Keratinocyte (primary cell): ENCODE results near the gene CHAF1B. TPM values are rescaled to one million over a fixed set of nuclear protein-coding genes. Genes with fewer than 3 reads are reported as not detected.
"Not testable (repeated sequence)": the region's sequence is repeated elsewhere in the genome, so short reads cannot be mapped to it uniquely, and the experiment has no call there.

ENCODE experiments used
- DNase-seq: peaks from one replicate; pipeline ENCODE4 v3.0.0-alpha.2; 2011; ENCODE audit warnings: low read depth, missing footprints, low spot score
- FAIRE-seq: peaks from 2 replicates; lab custom pipeline; 2011; peaks lifted over from hg19 to GRCh38; lab: Jason Lieb, UNC
- H2AFZ ChIP-seq: 2 replicates; pipeline ENCODE4 v1.6.0; 2012; ENCODE audit warnings: low read length, control low read depth, inconsistent platforms; ENCODE audit not compliant: control insufficient read depth
- H3K27ac ChIP-seq: 2 replicates; pipeline ENCODE4 v1.5.1; 2011; ENCODE audit warnings: low read length; ENCODE audit not compliant: control insufficient read depth, insufficient read depth
- H3K27me3 ChIP-seq: 3 replicates; pipeline ENCODE4 v1.6.0; 2011; ENCODE audit warnings: low read length; ENCODE audit not compliant: control insufficient read depth, insufficient read depth; ENCODE audit errors: extremely low read depth
- H3K36me3 ChIP-seq, 2 experiments: 2 replicates in 1 of 2; 3 replicates in 1 of 2; pipeline ENCODE4 v1.5.1; 2011; ENCODE audit warnings: low read length in 2 of 2, mild to moderate bottlenecking in 1 of 2; ENCODE audit not compliant: control insufficient read depth in 2 of 2, insufficient read depth in 2 of 2; ENCODE audit errors: extremely low read depth in 1 of 2
- H3K4me1 ChIP-seq: 3 replicates; pipeline ENCODE4 v1.5.1; 2011; ENCODE audit warnings: low read length; ENCODE audit not compliant: control insufficient read depth, insufficient read depth; ENCODE audit errors: extremely low read depth
- H3K4me2 ChIP-seq: 3 replicates; pipeline ENCODE4 v1.6.0; 2011; ENCODE audit warnings: low read depth, low read length; ENCODE audit not compliant: control insufficient read depth, insufficient read depth; ENCODE audit errors: extremely low read depth
- H3K4me3 ChIP-seq, 3 experiments: fragments of 200-600 bp in 1 of 3; sonication (generic) in 1 of 3; 2 replicates in 2 of 3; 3 replicates in 1 of 3; pipeline ENCODE4 v1.5.1; 2011 to 2016; ENCODE audit warnings: low read length in 3 of 3, mild to moderate bottlenecking in 3 of 3, control low read depth in 2 of 3, inconsistent platforms in 1 of 3, low read depth in 1 of 3, mixed read lengths in 1 of 3, mixed run types in 1 of 3, moderate library complexity in 1 of 3; ENCODE audit not compliant: control insufficient read depth in 2 of 3, insufficient read depth in 2 of 3; ENCODE audit errors: extremely low read depth in 1 of 3
- H3K79me2 ChIP-seq: 2 replicates; pipeline ENCODE4 v1.6.0; 2012; ENCODE audit warnings: low read length; ENCODE audit not compliant: control insufficient read depth, insufficient read depth
- H3K9ac ChIP-seq: 3 replicates; pipeline ENCODE4 v1.6.0; 2011; ENCODE audit warnings: low read length; ENCODE audit not compliant: control insufficient read depth, insufficient read depth; ENCODE audit errors: extremely low read depth
- H3K9me1 ChIP-seq: 3 replicates; pipeline ENCODE4 v1.6.0; 2011; ENCODE audit warnings: low read length; ENCODE audit not compliant: control insufficient read depth, insufficient read depth; ENCODE audit errors: extremely low read depth
- H3K9me3 ChIP-seq: 2 replicates; pipeline ENCODE4 v1.5.1; 2012; ENCODE audit warnings: low read depth, low read length; ENCODE audit not compliant: control insufficient read depth
- H4K20me1 ChIP-seq: 3 replicates; pipeline ENCODE4 v1.6.0; 2011; ENCODE audit warnings: low read length; ENCODE audit not compliant: control insufficient read depth, insufficient read depth; ENCODE audit errors: extremely low read depth
- EZH2 ChIP-seq: IDR thresholded peaks from one replicate; pipeline ENCODE4 v1.6.1; 2012; ENCODE audit warnings: inconsistent platforms, mild to moderate bottlenecking, low read length, moderate library complexity
- dilution Hi-C: fragments of 300-500 bp; cut with MboI; formaldehyde crosslinking; loops from one replicate; pipeline ENCODE4 v1.7.0; 2020; ENCODE audit warnings: low sequenced_read_pairs; ENCODE audit not compliant: extremely low pct_ligation_motif_present
- polyA plus RNA-seq, 5 experiments: library from polyadenylated mRNA; depleted of rRNA in 3 of 5; stranded (reverse) in 3 of 5; stranded (forward) in 1 of 5; unstranded in 1 of 5; fragments of >200 nt; gene quantifications; 1 replicate in 1 of 5; 2 replicates in 3 of 5; 3 replicates in 1 of 5; pipeline versions ENCODE4 v1.2.1 to v1.2.3, GENCODE V29; 2011 to 2012; ENCODE audit warnings: missing spikeins in 2 of 5, low read depth in 1 of 5, low replicate concordance in 1 of 5
- TF ChIP-seq, protein P1 (sequence below), 3 experiments: IDR thresholded peaks in 1 of 3; conservative IDR thresholded peaks in 1 of 3; optimal IDR thresholded peaks in 1 of 3; 2 replicates in 2 of 3; 3 replicates in 1 of 3; pipeline versions ENCODE3 to v1.5.1; 2011; ENCODE audit warnings: low read length in 3 of 3, mild to moderate bottlenecking in 3 of 3, moderate library complexity in 2 of 3, control low read depth in 1 of 3, inconsistent platforms in 1 of 3; ENCODE audit not compliant: insufficient read depth in 2 of 3; ENCODE audit errors: extremely low read depth in 1 of 3

CHAF1B gene
- polyA plus RNA-seq, 1 donor (not counting 4 experiments of a cell fraction or from before 2014, with no cell fraction given), result 6.8 TPM

DNA sequence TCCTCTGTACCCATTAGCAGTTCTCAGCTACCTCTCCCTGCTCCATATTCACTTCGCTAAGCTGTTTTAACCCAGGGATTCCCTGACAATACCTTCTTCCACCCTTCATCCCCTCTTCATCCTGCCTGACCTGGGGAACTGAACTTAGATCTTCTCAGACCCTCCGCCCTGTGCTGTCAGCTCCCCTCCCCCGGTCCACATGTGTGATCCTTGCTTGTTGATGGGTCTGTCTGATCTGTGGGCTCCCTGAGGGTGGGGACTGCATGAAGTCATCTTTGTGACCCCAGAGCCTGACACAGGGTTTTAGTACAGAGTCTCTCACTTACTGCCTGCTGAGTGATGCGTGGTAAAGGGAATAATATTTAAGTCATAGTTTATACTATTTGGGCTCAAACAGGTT lies 11.8 kb downstream of the CHAF1B start:
- no peak overlapping the region for H3K27ac ChIP-seq
- no peaks in the 10 kb centered on the region for H4K20me1 ChIP-seq
- DNase-seq (no peak), FAIRE-seq (no peak)
- TF ChIP-seq, protein P1, sequence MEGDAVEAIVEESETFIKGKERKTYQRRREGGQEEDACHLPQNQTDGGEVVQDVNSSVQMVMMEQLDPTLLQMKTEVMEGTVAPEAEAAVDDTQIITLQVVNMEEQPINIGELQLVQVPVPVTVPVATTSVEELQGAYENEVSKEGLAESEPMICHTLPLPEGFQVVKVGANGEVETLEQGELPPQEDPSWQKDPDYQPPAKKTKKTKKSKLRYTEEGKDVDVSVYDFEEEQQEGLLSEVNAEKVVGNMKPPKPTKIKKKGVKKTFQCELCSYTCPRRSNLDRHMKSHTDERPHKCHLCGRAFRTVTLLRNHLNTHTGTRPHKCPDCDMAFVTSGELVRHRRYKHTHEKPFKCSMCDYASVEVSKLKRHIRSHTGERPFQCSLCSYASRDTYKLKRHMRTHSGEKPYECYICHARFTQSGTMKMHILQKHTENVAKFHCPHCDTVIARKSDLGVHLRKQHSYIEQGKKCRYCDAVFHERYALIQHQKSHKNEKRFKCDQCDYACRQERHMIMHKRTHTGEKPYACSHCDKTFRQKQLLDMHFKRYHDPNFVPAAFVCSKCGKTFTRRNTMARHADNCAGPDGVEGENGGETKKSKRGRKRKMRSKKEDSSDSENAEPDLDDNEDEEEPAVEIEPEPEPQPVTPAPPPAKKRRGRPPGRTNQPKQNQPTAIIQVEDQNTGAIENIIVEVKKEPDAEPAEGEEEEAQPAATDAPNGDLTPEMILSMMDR (optimal IDR thresholded peaks at IDR 0.05 in 1 of 3, IDR thresholded peaks at IDR 0.05 in 1 of 3, conservative IDR thresholded peaks at IDR 0.05 in 1 of 3; ENCODE audit: extremely low read depth in 1 of 3, insufficient read depth in 2 of 3, low read length in 3 of 3), result no peak
- no peak for TF ChIP-seq EZH2
- no peaks in the 10 kb centered on the region for H3K27me3 ChIP-seq
- dilution Hi-C loops, result no loop called here
- H3K79me2 ChIP-seq, result no peaks in the 10 kb centered on the region
- H3K4me3 ChIP-seq, result no peak overlapping the region
- no peaks in the 10 kb centered on the region for H3K4me1 ChIP-seq
- no peaks in the 10 kb centered on the region for H3K9me1 ChIP-seq
- no peak overlapping the region for H3K4me2 ChIP-seq
- H3K9me3 ChIP-seq, result no peaks in the 10 kb centered on the region
- no peak overlapping the region for H3K9ac ChIP-seq
- no peak overlapping the region for H2AFZ ChIP-seq
- peaks cover 0 to 10% of the 10 kb centered on the region in 2 experiments for H3K36me3 ChIP-seq

DNA sequence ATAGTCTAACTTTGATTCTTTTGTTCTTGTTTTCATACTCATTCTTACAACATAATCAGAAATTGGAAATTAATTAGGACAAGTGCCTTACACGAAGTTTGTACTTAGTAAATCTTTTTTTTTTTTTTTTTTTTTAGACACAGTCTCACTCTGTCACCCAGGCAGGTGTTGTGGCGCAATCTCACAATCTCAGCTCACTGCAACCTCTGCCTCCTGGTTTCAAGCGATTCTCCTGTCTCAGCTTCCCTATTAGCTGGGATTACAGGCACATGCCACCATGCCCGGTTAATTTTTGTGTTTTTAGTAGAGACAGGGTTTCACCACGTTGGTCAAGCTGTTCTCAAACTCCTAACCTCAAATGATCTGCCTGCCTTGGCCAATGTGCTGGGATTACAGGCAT lies 12.4 kb downstream of the CHAF1B start:
- Histone ChIP-seq H3K9me1 (no peaks in the 10 kb centered on the region), H4K20me1 (no peaks in the 10 kb centered on the region), H3K4me1 (no peaks in the 10 kb centered on the region), H3K4me2 (no peak overlapping the region), H3K9ac (no peak overlapping the region), H3K79me2 (no peaks in the 10 kb centered on the region), H2AFZ (no peak overlapping the region), H3K9me3 (no peaks in the 10 kb centered on the region), H3K36me3 (peaks cover 0 to 10% of the 10 kb centered on the region in 2 experiments), H3K27ac (no peak overlapping the region), H3K4me3 (no peak overlapping the region), H3K27me3 (no peaks in the 10 kb centered on the region)
- no peak for TF ChIP-seq EZH2
- TF ChIP-seq, protein P1 (optimal IDR thresholded peaks at IDR 0.05 in 1 of 3, IDR thresholded peaks at IDR 0.05 in 1 of 3, conservative IDR thresholded peaks at IDR 0.05 in 1 of 3; ENCODE audit: extremely low read depth in 1 of 3, insufficient read depth in 2 of 3, low read length in 3 of 3), result no peak
- DNase-seq (no peak), FAIRE-seq (no peak)
- dilution Hi-C loops, result no loop called here

DNA sequence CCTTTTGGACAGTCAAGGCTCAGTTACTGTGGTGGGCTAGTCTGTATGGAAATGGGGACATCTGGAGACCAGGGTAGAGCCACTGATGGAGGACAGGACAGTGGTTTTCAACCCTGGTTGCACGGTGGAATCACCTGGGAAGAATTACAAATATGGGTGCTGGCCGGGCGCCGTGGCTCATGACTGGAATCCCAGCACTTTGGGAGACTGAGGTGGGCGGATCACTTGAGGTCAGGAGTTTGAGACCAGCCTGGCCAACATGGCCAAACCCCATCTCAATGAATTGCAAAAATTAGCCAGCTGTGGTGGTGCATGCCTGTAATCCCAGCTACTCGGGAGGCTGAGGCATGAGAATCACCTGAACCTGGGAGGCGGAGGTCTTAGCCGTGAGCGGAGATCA lies 14.5 kb downstream of the CHAF1B start:
- H4K20me1 ChIP-seq, DNase-seq, H3K9ac ChIP-seq, dilution Hi-C loops, H3K4me2 ChIP-seq, H2AFZ ChIP-seq, H3K27me3 ChIP-seq, H3K27ac ChIP-seq, H3K9me1 ChIP-seq, H3K4me3 ChIP-seq, H3K79me2 ChIP-seq, FAIRE-seq, H3K9me3 ChIP-seq, H3K4me1 ChIP-seq: not testable (repeated sequence)
- peaks cover 3 to 14% of the 10 kb centered on the region in 2 experiments for H3K36me3 ChIP-seq
